BLaER1 treated with 17β-estradiol and CSF1 and Interleukin-3, amounts not matched to agents 10 nM and 100 nM (cell line): Measurements from ENCODE around the gene AKAP8L.
A peak's percentile ranks its signal among the peaks of the same experiment; 100 is the strongest.
"Not testable (repeated sequence)": the region's sequence is repeated elsewhere in the genome, so short reads cannot be mapped to it uniquely, and the experiment has no call there.

Experiments used
- H3K27ac ChIP-seq, 11 experiments: shearing (Covaris generic); formaldehyde crosslinking; 2 replicates each; pipeline ENCODE4 v1.8.1; 2022
- H3K27me3 ChIP-seq, 11 experiments: shearing (Covaris generic); formaldehyde crosslinking; 2 replicates each; pipeline ENCODE4 v1.8.1; 2022
- H3K36me3 ChIP-seq, 11 experiments: shearing (Covaris generic); formaldehyde crosslinking; 2 replicates each; pipeline ENCODE4 v1.8.1; 2022
- H3K4me1 ChIP-seq, 10 experiments: shearing (Covaris generic); formaldehyde crosslinking; 2 replicates each; pipeline ENCODE4 v1.8.1; 2022
- H3K4me2 ChIP-seq, 11 experiments: shearing (Covaris generic); formaldehyde crosslinking; 2 replicates each; pipeline ENCODE4 v1.8.1; 2022
- H3K4me3 ChIP-seq, 10 experiments: shearing (Covaris generic); formaldehyde crosslinking; 2 replicates each; pipeline ENCODE4 v1.8.1; 2022
- H3K9ac ChIP-seq, 11 experiments: shearing (Covaris generic); formaldehyde crosslinking; 2 replicates each; pipeline ENCODE4 v1.8.1; 2022
- H3K9me3 ChIP-seq, 11 experiments: shearing (Covaris generic); formaldehyde crosslinking; replicated peaks in 1 of 11; 2 replicates each; pipeline ENCODE4 v1.8.1; 2022
- H4K20me1 ChIP-seq, 11 experiments: shearing (Covaris generic); formaldehyde crosslinking; 2 replicates each; pipeline ENCODE4 v1.8.1; 2022
- Cebpa-rat ChIP-seq, 11 experiments: shearing (Covaris generic); IDR thresholded peaks; 2 replicates each; pipeline ENCODE4 v1.8.1; 2022

AKAP8L gene

DNA sequence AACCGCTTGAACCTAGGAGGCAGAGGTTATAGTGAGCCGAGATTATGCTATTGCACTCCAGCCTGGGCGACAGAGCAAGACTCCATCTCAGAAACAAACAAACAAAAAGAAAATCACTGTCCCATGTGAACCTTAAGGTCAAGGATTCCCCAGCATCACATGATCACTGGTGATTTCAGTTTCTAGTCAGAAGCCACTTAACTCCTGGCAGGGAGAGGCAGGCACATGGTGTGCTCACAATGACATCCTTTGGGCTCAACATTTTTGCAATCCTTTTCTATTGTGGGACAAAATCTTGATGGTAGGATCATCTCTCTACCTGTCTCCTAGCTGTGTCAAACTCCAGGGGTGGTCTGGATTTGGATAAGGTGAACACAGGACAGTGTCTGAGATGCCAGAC, 51.3 kb downstream of the AKAP8L start:
- H3K4me3 ChIP-seq = no peak overlapping the region
- peaks cover 13 to 78% (median 64%) of the 10 kb centered on the region in 11 experiments; a peak in 19 of 22 replicates for H4K20me1 ChIP-seq
- peaks cover 0 to 18% (median 12%) of the 10 kb centered on the region in 11 experiments; a peak in 16 of 22 replicates for H3K9me3 ChIP-seq
- H3K4me1 ChIP-seq = no peaks in the 10 kb centered on the region; a peak in 2 of 20 replicates
- TF ChIP-seq Cebpa-rat (IDR thresholded peaks at IDR 0.05) = no peak
- H3K27ac ChIP-seq = no peak overlapping the region
- H3K36me3 ChIP-seq = peaks cover 82 to 92% (median 89%) of the 10 kb centered on the region in 11 experiments
- H3K9ac ChIP-seq = no peak overlapping the region
- H3K4me2 ChIP-seq = no peak overlapping the region
- no peaks in the 10 kb centered on the region for H3K27me3 ChIP-seq

GRCh38 chr19:15365264-15365663, 53.5 kb downstream of the AKAP8L start:
- Histone ChIP-seq H3K4me3 (no peak overlapping the region), H3K36me3 (peaks cover 81 to 92% (median 87%) of the 10 kb centered on the region in 11 experiments), H4K20me1 (peaks cover 7 to 74% (median 52%) of the 10 kb centered on the region in 11 experiments; a peak in 20 of 22 replicates), H3K9me3 (peaks cover 0 to 18% (median 12%) of the 10 kb centered on the region in 11 experiments; a peak in 16 of 22 replicates), H3K27ac (no peak overlapping the region), H3K9ac (no peak overlapping the region), H3K4me2 (no peak overlapping the region), H3K27me3 (no peaks in the 10 kb centered on the region), H3K4me1 (peaks cover 0 to 5% (median 0%) of the 10 kb centered on the region in 10 experiments; a peak in 4 of 20 replicates)
- no peak for TF ChIP-seq Cebpa-rat (IDR thresholded peaks at IDR 0.05)

- not testable (repeated sequence) for H3K27ac ChIP-seq, H3K4me3 ChIP-seq, H3K9ac ChIP-seq, H3K4me2 ChIP-seq, H3K27me3 ChIP-seq
- H3K4me1 ChIP-seq = peaks cover 0 to 18% (median 7%) of the 10 kb centered on the region in 10 experiments; a peak in 10 of 20 replicates
- H4K20me1 ChIP-seq = peaks cover 19 to 74% (median 53%) of the 10 kb centered on the region in 11 experiments; a peak in 20 of 22 replicates
- H3K36me3 ChIP-seq = peaks cover 81 to 92% (median 87%) of the 10 kb centered on the region in 11 experiments
- peaks cover 0 to 18% (median 12%) of the 10 kb centered on the region in 11 experiments; a peak in 16 of 22 replicates for H3K9me3 ChIP-seq
These were observed 55.0 kb downstream of the AKAP8L start for GRCh38 chr19:15363791-15364190.

- not testable (repeated sequence) for H3K27me3 ChIP-seq, H3K9ac ChIP-seq, H3K27ac ChIP-seq, H3K4me3 ChIP-seq, H3K4me2 ChIP-seq
- Histone ChIP-seq H3K4me1 (peaks cover 0 to 21% (median 7%) of the 10 kb centered on the region in 10 experiments; a peak in 10 of 20 replicates), H3K36me3 (peaks cover 81 to 92% (median 87%) of the 10 kb centered on the region in 11 experiments), H3K9me3 (peaks cover 0 to 18% (median 12%) of the 10 kb centered on the region in 11 experiments; a peak in 16 of 22 replicates), H4K20me1 (peaks cover 21 to 74% (median 47%) of the 10 kb centered on the region in 11 experiments; a peak in 20 of 22 replicates)
These were observed 55.7 kb downstream of the AKAP8L start for GRCh38 chr19:15363048-15363447.

GRCh38 chr19:15360015-15360414, 58.8 kb downstream of the AKAP8L start:
- H3K9ac ChIP-seq, H3K9me3 ChIP-seq, H3K27ac ChIP-seq, H3K4me3 ChIP-seq, H3K27me3 ChIP-seq: not testable (repeated sequence)
- Histone ChIP-seq H3K4me2 (0 out of 22 replicates have a peak overlapping the region, but pooled peaks of 1 of the 11 experiments have one; percentile 19), H4K20me1 (peaks cover 16 to 78% (median 52%) of the 10 kb centered on the region in 11 experiments; a peak in 21 of 22 replicates), H3K36me3 (peaks cover 80 to 92% (median 87%) of the 10 kb centered on the region in 11 experiments), H3K4me1 (peaks cover 0 to 21% (median 7%) of the 10 kb centered on the region in 10 experiments; a peak in 10 of 20 replicates)

- Histone ChIP-seq H3K36me3 (peaks cover 83 to 92% (median 87%) of the 10 kb centered on the region in 11 experiments), H3K27me3 (no peaks in the 10 kb centered on the region), H3K4me2 (peak overlapping the region in 5 of 11 experiments; percentile 8 to 41 (median 28); a peak in 4 of 22 replicates), H3K9ac (peak overlapping the region in 1 of 11 experiments; percentile 0; a peak in 1 of 22 replicates), H4K20me1 (peaks cover 15 to 82% (median 58%) of the 10 kb centered on the region in 11 experiments; a peak in 21 of 22 replicates), H3K4me1 (peaks cover 0 to 21% (median 7%) of the 10 kb centered on the region in 10 experiments; a peak in 10 of 20 replicates), H3K4me3 (no peak overlapping the region), H3K9me3 (no peaks in the 10 kb centered on the region; a peak in 2 of 22 replicates), H3K27ac (peak overlapping the region in 7 of 11 experiments; percentile 13 to 45 (median 19); a peak in 9 of 22 replicates)
- TF ChIP-seq Cebpa-rat (IDR thresholded peaks at IDR 0.05) = no peak
These were observed 59.9 kb downstream of the AKAP8L start for GRCh38 chr19:15358918-15359317.

DNA sequence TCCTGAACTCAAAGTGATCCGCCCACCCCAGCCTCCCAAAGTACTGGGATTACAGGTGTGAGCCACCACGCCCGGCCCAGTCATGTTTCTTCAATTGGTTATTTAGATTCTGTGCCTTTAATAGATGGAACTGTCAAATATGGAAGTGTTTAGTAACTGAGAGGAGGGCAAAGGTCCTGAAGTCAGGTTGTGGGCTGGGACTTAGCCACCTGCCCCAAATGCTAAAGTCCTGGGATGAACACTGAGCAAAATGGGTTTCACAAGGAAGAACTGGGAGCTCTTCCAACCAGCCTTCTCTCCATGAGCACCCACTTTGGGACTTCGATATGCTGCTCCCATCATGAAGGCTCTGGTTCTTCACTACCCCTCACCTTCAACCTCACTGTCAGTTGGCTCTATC, 60.9 kb downstream of the AKAP8L start:
- Histone ChIP-seq H3K4me2 (no peak overlapping the region), H3K9me3 (no peaks in the 10 kb centered on the region), H3K9ac (no peak overlapping the region), H3K27me3 (no peaks in the 10 kb centered on the region), H3K36me3 (peaks cover 92 to 97% (median 94%) of the 10 kb centered on the region in 11 experiments), H3K27ac (no peak overlapping the region), H3K4me3 (no peak overlapping the region), H3K4me1 (peaks cover 0 to 21% (median 7%) of the 10 kb centered on the region in 10 experiments; a peak in 10 of 20 replicates), H4K20me1 (peaks cover 15 to 92% (median 66%) of the 10 kb centered on the region in 11 experiments; a peak in 21 of 22 replicates)
- no peak for TF ChIP-seq Cebpa-rat (IDR thresholded peaks at IDR 0.05)

- H4K20me1 ChIP-seq = peaks cover 11 to 96% (median 61%) of the 10 kb centered on the region in 11 experiments; a peak in 21 of 22 replicates
- no peaks in the 10 kb centered on the region for H3K27me3 ChIP-seq
- peaks cover 0 to 14% (median 7%) of the 10 kb centered on the region in 10 experiments; a peak in 10 of 20 replicates for H3K4me1 ChIP-seq
- H3K36me3 ChIP-seq = peaks cover 75 to 96% (median 87%) of the 10 kb centered on the region in 11 experiments
- no peaks in the 10 kb centered on the region for H3K9me3 ChIP-seq
- H3K4me3 ChIP-seq = no peak overlapping the region
- no peak for TF ChIP-seq Cebpa-rat (IDR thresholded peaks at IDR 0.05)
- H3K4me2 ChIP-seq = no peak overlapping the region
- no peak overlapping the region for H3K9ac ChIP-seq
- H3K27ac ChIP-seq = no peak overlapping the region
These were observed 64.1 kb downstream of the AKAP8L start for GRCh38 chr19:15354566-15355296.

- no peak overlapping the region for H3K4me2 ChIP-seq
- no peak overlapping the region for H3K27ac ChIP-seq
- no peak for TF ChIP-seq Cebpa-rat (IDR thresholded peaks at IDR 0.05)
- H3K4me3 ChIP-seq = no peak overlapping the region
- H3K9me3 ChIP-seq = no peaks in the 10 kb centered on the region
- peaks cover 0 to 14% (median 4%) of the 10 kb centered on the region in 10 experiments; a peak in 11 of 20 replicates for H3K4me1 ChIP-seq
- no peaks in the 10 kb centered on the region for H3K27me3 ChIP-seq
- H3K9ac ChIP-seq = no peak overlapping the region
- peaks cover 3 to 96% (median 59%) of the 10 kb centered on the region in 11 experiments; a peak in 21 of 22 replicates for H4K20me1 ChIP-seq
- peaks cover 67 to 95% (median 80%) of the 10 kb centered on the region in 11 experiments for H3K36me3 ChIP-seq
These were observed 64.9 kb downstream of the AKAP8L start for GRCh38 chr19:15353908-15354307.

DNA sequence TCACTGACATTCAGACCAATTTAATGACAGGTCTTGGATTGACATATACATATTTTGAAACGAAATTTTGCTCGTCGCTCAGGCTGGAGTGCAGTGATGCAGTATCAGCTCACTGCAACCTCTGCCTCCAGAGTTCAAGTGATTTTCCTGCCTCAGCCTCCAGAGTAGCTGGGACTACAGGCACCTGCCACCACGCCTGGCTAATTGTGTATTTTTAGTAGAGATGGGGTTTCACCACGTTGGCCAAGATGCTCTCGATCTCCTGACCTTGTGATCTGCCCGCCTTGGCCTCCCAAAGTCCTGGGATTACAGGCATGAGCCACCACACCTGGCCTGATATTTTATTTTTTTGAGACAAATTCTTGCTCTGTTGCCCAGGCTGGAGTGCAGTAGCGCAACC, 66.3 kb downstream of the AKAP8L start:
- peaks cover 61 to 93% (median 73%) of the 10 kb centered on the region in 11 experiments for H3K36me3 ChIP-seq
- not testable (repeated sequence) for H3K4me3 ChIP-seq, H3K27me3 ChIP-seq, H3K27ac ChIP-seq, H3K9me3 ChIP-seq, H3K4me2 ChIP-seq, H3K9ac ChIP-seq
- peaks cover 0 to 17% (median 5%) of the 10 kb centered on the region in 10 experiments; a peak in 9 of 20 replicates for H3K4me1 ChIP-seq
- peaks cover 0 to 96% (median 47%) of the 10 kb centered on the region in 11 experiments; a peak in 20 of 22 replicates for H4K20me1 ChIP-seq

GRCh38 chr19:15341328-15341727, 77.5 kb downstream of the AKAP8L start:
- H3K36me3 ChIP-seq = peaks cover 48 to 97% (median 76%) of the 10 kb centered on the region in 11 experiments
- H4K20me1 ChIP-seq = peaks cover 0 to 71% (median 3%) of the 10 kb centered on the region in 11 experiments; a peak in 7 of 22 replicates
- not testable (repeated sequence) for H3K4me1 ChIP-seq, H3K27ac ChIP-seq, H3K4me2 ChIP-seq, H3K27me3 ChIP-seq, H3K9me3 ChIP-seq, H3K9ac ChIP-seq, H3K4me3 ChIP-seq
